OCI-LY1 (cell line): ENCODE results near the gene GSTP1.
A peak's percentile ranks its signal among the peaks of the same experiment; 100 is the strongest.

Source experiments
- H2AFZ ChIP-seq: fragments of 200-600 bp; sonication (generic), shearing (Covaris generic); 2 replicates; pipeline ENCODE4 v1.6.0; 2014; ENCODE audit warnings: antibody characterized with exemption, mild to moderate bottlenecking, low read length
- H3F3A ChIP-seq: fragments of 200-600 bp; sonication (generic), shearing (Covaris generic); 2 replicates; pipeline ENCODE4 v1.6.0; 2014; ENCODE audit warnings: mild to moderate bottlenecking, antibody characterized with exemption, low read length, moderate library complexity; ENCODE audit not compliant: insufficient read depth
- H3K27ac ChIP-seq: fragments of 200-600 bp; sonication (generic); 2 replicates; pipeline ENCODE4 v1.5.1; 2014; ENCODE audit warnings: low read length, mixed run types, mild to moderate bottlenecking, low read depth; ENCODE audit not compliant: poor library complexity, severe bottlenecking
- H3K27me3 ChIP-seq: fragments of 200-600 bp; sonication (generic); 2 replicates; pipeline ENCODE4 v1.6.0; 2014; ENCODE audit warnings: antibody characterized with exemption, mild to moderate bottlenecking, low read length, moderate library complexity; ENCODE audit not compliant: insufficient read depth
- H3K36me3 ChIP-seq: fragments of 200-600 bp; sonication (generic); 2 replicates; pipeline ENCODE4 v1.6.1; 2014; ENCODE audit warnings: mild to moderate bottlenecking, antibody characterized with exemption, low read length, moderate library complexity, mixed read lengths; ENCODE audit not compliant: insufficient read depth
- H3K4me1 ChIP-seq: fragments of 200-600 bp; sonication (generic); 2 replicates; pipeline ENCODE4 v1.5.1; 2014; ENCODE audit warnings: mild to moderate bottlenecking, low read length, moderate library complexity; ENCODE audit not compliant: insufficient read depth, severe bottlenecking
- H3K4me2 ChIP-seq: fragments of 200-600 bp; sonication (generic), shearing (Covaris generic); 2 replicates; pipeline ENCODE4 v1.6.1; 2014; ENCODE audit warnings: low read length
- H3K4me3 ChIP-seq: fragments of 200-600 bp; sonication (generic); 2 replicates; pipeline ENCODE4 v1.5.1; 2014; ENCODE audit warnings: low read length, low read depth, mild to moderate bottlenecking, mixed read lengths; ENCODE audit not compliant: poor library complexity, severe bottlenecking
- H3K79me2 ChIP-seq: fragments of 200-600 bp; shearing (Covaris generic); 2 replicates; pipeline ENCODE4 v1.6.1; 2016; ENCODE audit warnings: mixed run types, low read length, mixed read lengths; ENCODE audit not compliant: insufficient read depth
- H3K9ac ChIP-seq: fragments of 200-600 bp; sonication (generic), shearing (Covaris generic); 2 replicates; pipeline ENCODE4 v1.6.1; 2014; ENCODE audit warnings: mild to moderate bottlenecking, low read length, mixed read lengths
- H3K9me2 ChIP-seq: fragments of 200-600 bp; sonication (generic), shearing (Covaris generic); 2 replicates; pipeline ENCODE4 v1.6.1; 2014; ENCODE audit warnings: low read depth, mild to moderate bottlenecking, low read length, mixed read lengths
- H3K9me3 ChIP-seq: fragments of 200-600 bp; shearing (Covaris generic); 2 replicates; pipeline ENCODE4 v1.6.1; 2014; ENCODE audit warnings: low read length, mixed read lengths
- H4K20me1 ChIP-seq: fragments of 200-600 bp; sonication (generic), shearing (Covaris generic); 2 replicates; pipeline ENCODE4 v1.6.0; 2016; ENCODE audit warnings: mild to moderate bottlenecking, low read length; ENCODE audit not compliant: insufficient read depth
- CTCF ChIP-seq: fragments of 200-600 bp; sonication (generic), shearing (Covaris generic); IDR thresholded peaks from 2 replicates; pipeline ENCODE4 v1.5.1; 2017; ENCODE audit warnings: mild to moderate bottlenecking, antibody characterized with exemption, low read length, moderate library complexity, mixed read lengths
- EZH2 ChIP-seq: fragments of 200-600 bp; sonication (generic), shearing (Covaris generic); IDR thresholded peaks from 2 replicates; pipeline ENCODE4 v1.8.0; 2017; ENCODE audit warnings: borderline replicate concordance, mixed run types, mild to moderate bottlenecking, antibody characterized with exemption, low read length, moderate library complexity, mixed read lengths

GSTP1 gene

GRCh38 chr11:67572747-67573419 lies 10.7 kb upstream of the GSTP1 start:
- no peak overlapping the region for H3K4me2 ChIP-seq
- H2AFZ ChIP-seq = no peak overlapping the region
- H3K27ac ChIP-seq = no peak overlapping the region
- no peak overlapping the region for H3K9ac ChIP-seq
- H3K4me1 ChIP-seq = no peaks in the 10 kb centered on the region
- peak; percentile 57 for TF ChIP-seq CTCF
- no peak for TF ChIP-seq EZH2
- H3K27me3 ChIP-seq = peaks cover 4% of the 10 kb centered on the region; the same call in 1 of the 2 replicates
- H3K9me2 ChIP-seq = no peaks in the 10 kb centered on the region
- H3K79me2 ChIP-seq = no peaks in the 10 kb centered on the region
- no peaks in the 10 kb centered on the region for H3K36me3 ChIP-seq
- no peaks in the 10 kb centered on the region for H4K20me1 ChIP-seq
- H3K4me3 ChIP-seq = no peak overlapping the region
- no peaks in the 10 kb centered on the region for H3F3A ChIP-seq
- no peaks in the 10 kb centered on the region for H3K9me3 ChIP-seq

- Histone ChIP-seq H3K4me1 (peaks cover 7% of the 10 kb centered on the region), H3K79me2 (no peaks in the 10 kb centered on the region), H3K27me3 (peaks cover 4% of the 10 kb centered on the region; the same call in 1 of the 2 replicates), H4K20me1 (no peaks in the 10 kb centered on the region), H3K36me3 (no peaks in the 10 kb centered on the region), H3K4me2 (no peak overlapping the region), H3K9ac (no peak overlapping the region), H3K9me3 (no peaks in the 10 kb centered on the region), H2AFZ (no peak overlapping the region), H3K9me2 (no peaks in the 10 kb centered on the region), H3K4me3 (no peak overlapping the region), H3F3A (no peaks in the 10 kb centered on the region), H3K27ac (no peak overlapping the region)
- TF ChIP-seq CTCF (no peak), EZH2 (no peak)
These were observed 8.7 kb upstream of the GSTP1 start for GRCh38 chr11:67574938-67575337.

GRCh38 chr11:67576735-67577475 lies 6.7 kb upstream of the GSTP1 start:
- no peak overlapping the region for H3K27ac ChIP-seq
- H3K4me2 ChIP-seq = no peak overlapping the region
- H3K9ac ChIP-seq = no peak overlapping the region
- H2AFZ ChIP-seq = no peak overlapping the region
- no peak overlapping the region for H3K4me3 ChIP-seq
- no peaks in the 10 kb centered on the region for H3K9me2 ChIP-seq
- H3K79me2 ChIP-seq = no peaks in the 10 kb centered on the region
- peaks cover 4% of the 10 kb centered on the region; the same call in 1 of the 2 replicates for H3K27me3 ChIP-seq
- peaks cover 8% of the 10 kb centered on the region for H3K4me1 ChIP-seq
- TF ChIP-seq EZH2 (no peak), CTCF (peak; percentile 34; the same call in 1 of the 2 replicates)
- no peaks in the 10 kb centered on the region for H4K20me1 ChIP-seq
- H3K9me3 ChIP-seq = no peaks in the 10 kb centered on the region
- H3K36me3 ChIP-seq = no peaks in the 10 kb centered on the region
- no peaks in the 10 kb centered on the region for H3F3A ChIP-seq
